ENCODE data around the gene KCNG4. TPM values are rescaled to one million over a fixed set of nuclear protein-coding genes. Genes with fewer than 3 reads are reported as not detected.

KCNG4 gene
- total RNA-seq, 2 experiments from 2014 or later: not detected

DNA sequence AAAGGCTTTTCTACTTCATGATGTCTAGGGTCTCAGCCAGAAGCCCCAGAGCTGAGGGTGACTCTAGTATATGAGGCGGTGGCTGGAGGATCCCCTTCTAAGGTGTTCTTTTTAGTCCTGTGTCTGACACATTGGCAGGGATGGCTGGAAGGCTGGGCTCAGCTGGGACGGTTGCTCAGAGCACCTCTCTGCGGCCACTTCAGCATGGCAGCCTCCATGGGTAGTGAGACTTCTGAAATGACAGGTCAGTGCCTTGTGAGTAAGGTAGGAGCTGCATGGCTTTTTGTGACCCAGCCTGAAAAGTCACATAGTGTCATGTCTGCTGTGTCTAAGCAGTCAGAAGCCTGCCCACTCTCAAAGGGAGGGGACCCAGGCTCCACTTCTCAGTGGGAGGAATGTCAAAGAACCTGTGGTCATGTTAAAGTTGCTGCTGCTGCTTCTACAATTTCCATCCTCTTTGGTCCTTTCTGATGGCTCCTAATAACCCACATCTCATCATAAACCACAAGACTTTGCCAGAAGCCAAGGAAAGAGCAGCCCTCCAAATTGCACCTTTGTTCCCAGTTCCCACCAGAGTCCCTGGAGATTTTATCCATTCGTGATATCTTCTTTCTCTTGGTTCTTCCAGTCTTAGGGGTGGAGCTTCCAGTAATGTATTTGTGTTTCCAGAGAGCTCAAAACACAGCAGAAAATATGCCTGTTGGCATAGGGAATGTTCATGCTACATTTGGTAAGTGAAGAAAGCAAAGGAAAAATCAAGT lies 15.4 kb upstream of the KCNG4 start:
- Mint-ChIP-seq H3K36me3 (no peaks in the 10 kb centered on the region), H3K9me3 (peaks cover 2% of the 10 kb centered on the region), H3K4me1 (no peaks in the 10 kb centered on the region), H3K4me3 (no peak overlapping the region), H3K27me3 (peaks cover 31% of the 10 kb centered on the region), H3K27ac (no peak overlapping the region)
- POLR2A ChIA-PET: no interaction called here
- no peak for DNase-seq
- ATAC-seq (ENCODE audit: low read depth): no peak

DNA sequence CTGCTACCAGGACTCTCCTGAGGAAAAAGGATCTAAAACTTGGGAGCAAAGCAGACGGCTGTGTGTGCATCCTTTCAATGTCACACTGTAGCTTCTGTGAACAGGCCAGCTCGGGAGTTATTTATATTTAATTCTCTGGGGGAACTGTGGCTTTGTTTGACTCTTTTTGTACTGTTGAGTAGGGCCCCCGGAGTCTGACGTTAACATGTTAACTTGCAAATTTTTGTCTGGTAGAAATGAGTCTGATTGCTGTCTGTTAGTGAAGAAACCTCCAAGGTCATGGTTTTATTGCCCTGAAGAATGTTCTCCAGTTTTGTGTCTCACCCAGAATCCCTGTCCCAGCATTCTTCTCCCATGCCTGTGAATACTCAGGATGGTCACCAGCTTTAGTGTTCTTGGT lies 14.2 kb upstream of the KCNG4 start:
- Mint-ChIP-seq H3K36me3 (no peaks in the 10 kb centered on the region), H3K4me1 (no peaks in the 10 kb centered on the region), H3K9me3 (peaks cover 2% of the 10 kb centered on the region), H3K27ac (no peak overlapping the region), H3K4me3 (no peak overlapping the region), H3K27me3 (peaks cover 26% of the 10 kb centered on the region)
- ATAC-seq (ENCODE audit: low read depth): no peak
- POLR2A ChIA-PET: no interaction called here
- no peak for DNase-seq

DNA sequence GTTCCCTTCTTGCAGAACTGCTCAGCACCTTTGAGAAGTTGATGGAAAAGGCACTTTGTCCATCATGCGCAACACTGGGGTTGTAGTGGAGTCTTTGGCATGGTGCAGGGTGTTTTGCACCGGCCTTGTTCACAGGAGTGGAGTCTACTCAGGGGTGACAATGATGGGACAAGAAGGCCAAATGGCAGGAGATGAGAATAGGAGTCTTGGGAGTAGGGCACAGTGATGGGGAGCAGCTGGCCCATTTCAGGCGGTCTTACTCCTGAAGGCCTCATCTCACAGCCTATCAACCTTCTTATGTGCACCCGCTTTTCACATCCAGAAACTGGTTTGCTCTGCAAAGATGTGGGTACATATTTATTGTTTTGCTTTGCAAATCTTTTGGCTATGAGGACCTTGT lies 13.4 kb upstream of the KCNG4 start:
- Mint-ChIP-seq H3K27me3 (peaks cover 25% of the 10 kb centered on the region), H3K36me3 (no peaks in the 10 kb centered on the region), H3K9me3 (peaks cover 2% of the 10 kb centered on the region), H3K4me3 (no peak overlapping the region), H3K4me1 (no peaks in the 10 kb centered on the region), H3K27ac (no peak overlapping the region)
- DNase-seq (no peak), ATAC-seq (ENCODE audit: low read depth) (no peak)
- POLR2A ChIA-PET: no interaction called here

DNA sequence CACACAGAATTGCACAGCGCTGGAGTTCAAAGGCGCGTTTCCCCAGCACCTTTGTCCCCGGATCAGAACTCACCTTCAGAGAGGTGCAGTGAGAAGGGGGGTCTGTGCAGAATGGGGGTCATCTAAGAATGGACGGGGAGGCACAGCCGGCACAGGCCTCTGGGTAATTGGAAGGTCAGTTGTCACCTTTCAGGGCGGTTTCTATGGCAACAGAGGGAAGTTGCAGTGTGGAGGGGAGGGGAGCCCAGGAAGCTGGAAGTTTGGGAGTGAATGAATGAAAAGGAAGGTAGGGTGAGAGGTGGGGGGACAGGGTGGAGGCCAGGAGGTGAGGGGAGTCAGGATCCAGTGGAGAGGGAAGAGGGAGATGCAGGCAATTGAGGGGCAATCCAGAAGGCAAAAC lies 12.4 kb upstream of the KCNG4 start:
- POLR2A ChIA-PET: no interaction called here
- no peak for DNase-seq
- Mint-ChIP-seq H3K9me3 (peaks cover 2% of the 10 kb centered on the region), H3K4me1 (no peaks in the 10 kb centered on the region), H3K27me3 (peaks cover 21% of the 10 kb centered on the region), H3K4me3 (no peak overlapping the region), H3K36me3 (no peaks in the 10 kb centered on the region), H3K27ac (no peak overlapping the region)
- no peak for ATAC-seq (ENCODE audit: low read depth)

DNA sequence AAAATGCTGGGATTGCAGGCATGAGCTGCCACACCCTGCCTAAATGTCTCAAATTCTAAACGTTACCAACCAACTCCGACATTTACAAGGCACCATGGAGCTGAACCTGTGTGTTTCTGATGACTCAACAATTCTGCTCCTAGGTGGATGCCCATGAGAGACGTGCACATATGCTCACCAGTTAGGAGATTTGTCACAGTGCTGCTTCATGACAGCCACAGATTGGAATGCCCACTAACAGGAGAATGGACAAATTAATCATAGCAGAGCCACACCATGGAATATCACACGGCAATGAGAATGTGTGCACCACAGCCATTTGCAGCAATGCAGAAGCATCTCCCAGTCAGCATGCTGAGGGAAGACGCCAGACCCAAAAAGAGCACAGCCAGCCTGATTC lies 8.0 kb upstream of the KCNG4 start:
- no peak for DNase-seq
- Mint-ChIP-seq H3K4me3 (no peak overlapping the region), H3K9me3 (no peaks in the 10 kb centered on the region), H3K27me3 (peaks cover 14% of the 10 kb centered on the region), H3K27ac (no peak overlapping the region), H3K36me3 (no peaks in the 10 kb centered on the region), H3K4me1 (no peaks in the 10 kb centered on the region)
- no peak for ATAC-seq (ENCODE audit: low read depth)
- POLR2A ChIA-PET: no interaction called here

DNA sequence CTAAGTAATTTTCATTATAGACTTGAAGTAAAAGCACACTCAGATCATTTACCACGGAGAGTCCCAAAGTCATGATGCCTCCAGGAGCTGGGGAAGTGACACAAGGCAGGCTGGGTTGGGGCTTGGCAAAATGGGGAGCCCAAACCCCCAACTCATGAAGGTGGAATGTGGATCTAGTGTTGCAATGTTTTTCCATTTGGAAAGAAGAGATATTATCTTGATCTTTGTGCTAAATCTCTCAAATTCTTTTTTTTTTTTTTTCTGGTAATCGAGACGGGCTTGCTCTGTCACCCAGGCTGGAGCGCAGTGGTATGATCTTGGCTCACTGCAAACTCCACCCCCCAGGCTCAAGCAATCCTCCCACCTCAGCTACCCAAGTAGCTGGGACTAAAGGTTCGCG lies 7.5 kb upstream of the KCNG4 start:
- no peaks in the 10 kb centered on the region for H3K36me3 Mint-ChIP-seq
- ATAC-seq (ENCODE audit: low read depth): no peak
- H3K9me3 Mint-ChIP-seq: no peaks in the 10 kb centered on the region
- no peak overlapping the region for H3K27ac Mint-ChIP-seq
- no peak for DNase-seq
- POLR2A ChIA-PET: no interaction called here
- H3K4me3 Mint-ChIP-seq: no peak overlapping the region
- peaks cover 11% of the 10 kb centered on the region for H3K27me3 Mint-ChIP-seq
- H3K4me1 Mint-ChIP-seq: no peaks in the 10 kb centered on the region

DNA sequence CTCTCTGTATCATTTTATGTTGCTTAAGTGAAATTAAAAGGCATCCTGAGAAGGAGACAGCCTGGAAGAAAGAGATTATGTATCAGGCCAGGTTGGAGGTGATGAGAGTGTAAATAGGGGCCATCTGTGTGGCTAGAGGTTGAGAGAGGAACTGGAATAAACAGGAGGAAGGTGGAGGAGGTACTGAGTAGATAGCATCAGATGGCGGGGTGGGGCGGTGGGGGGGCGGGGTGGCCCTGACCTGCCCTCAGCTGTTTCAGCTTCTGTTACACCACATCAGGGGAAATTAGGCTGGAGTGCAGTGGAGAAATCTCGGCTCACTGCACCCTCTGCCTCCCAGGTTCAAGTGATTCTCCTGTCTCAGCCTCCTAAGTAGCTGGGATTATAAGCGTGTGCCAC lies 6.9 kb upstream of the KCNG4 start:
- Mint-ChIP-seq H3K27me3 (peaks cover 10% of the 10 kb centered on the region), H3K4me3 (no peak overlapping the region), H3K4me1 (no peaks in the 10 kb centered on the region), H3K36me3 (no peaks in the 10 kb centered on the region), H3K27ac (no peak overlapping the region), H3K9me3 (no peaks in the 10 kb centered on the region)
- DNase-seq (no peak), ATAC-seq (ENCODE audit: low read depth) (no peak)
- POLR2A ChIA-PET: no interaction called here

DNA sequence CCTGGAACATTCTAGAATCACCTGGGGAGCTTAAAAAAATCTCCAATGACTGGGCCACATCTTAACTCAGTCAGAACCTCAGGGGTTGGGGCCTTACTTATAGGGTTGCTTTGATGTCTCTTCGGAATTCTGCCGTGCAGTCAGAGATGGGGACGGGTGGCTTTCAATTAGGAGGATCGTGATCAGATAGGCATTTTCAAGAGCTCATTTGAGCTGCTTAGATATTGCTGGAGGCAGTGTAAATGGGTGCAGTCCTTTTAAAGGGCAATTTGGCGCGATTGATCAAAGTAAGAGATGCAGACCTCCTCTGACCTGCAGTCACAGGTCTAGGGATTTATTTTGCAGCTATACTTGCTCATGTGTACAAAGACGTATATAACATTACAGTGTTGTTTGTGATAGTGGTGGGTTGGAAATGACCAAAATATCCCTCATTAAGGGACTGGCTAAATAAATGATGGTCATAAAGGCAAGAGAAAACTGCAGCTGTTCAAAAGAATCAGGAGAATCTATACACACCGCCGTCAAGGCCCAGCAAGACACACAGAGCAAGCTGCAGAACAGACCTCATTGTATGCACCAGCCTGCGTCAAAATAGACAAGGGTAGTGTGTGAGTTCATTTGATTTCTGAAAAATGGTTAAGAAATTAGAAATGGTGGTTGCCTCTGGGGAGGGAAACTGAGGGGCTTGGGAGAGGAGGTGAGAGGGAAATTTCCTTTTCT lies 6.3 kb upstream of the KCNG4 start:
- no peak overlapping the region for H3K4me3 Mint-ChIP-seq
- no peak overlapping the region for H3K27ac Mint-ChIP-seq
- H3K4me1 Mint-ChIP-seq: no peaks in the 10 kb centered on the region
- ATAC-seq (ENCODE audit: low read depth): no peak
- H3K27me3 Mint-ChIP-seq: peaks cover 14% of the 10 kb centered on the region
- no peaks in the 10 kb centered on the region for H3K9me3 Mint-ChIP-seq
- no peak for DNase-seq
- no peaks in the 10 kb centered on the region for H3K36me3 Mint-ChIP-seq
- POLR2A ChIA-PET: no interaction called here

DNA sequence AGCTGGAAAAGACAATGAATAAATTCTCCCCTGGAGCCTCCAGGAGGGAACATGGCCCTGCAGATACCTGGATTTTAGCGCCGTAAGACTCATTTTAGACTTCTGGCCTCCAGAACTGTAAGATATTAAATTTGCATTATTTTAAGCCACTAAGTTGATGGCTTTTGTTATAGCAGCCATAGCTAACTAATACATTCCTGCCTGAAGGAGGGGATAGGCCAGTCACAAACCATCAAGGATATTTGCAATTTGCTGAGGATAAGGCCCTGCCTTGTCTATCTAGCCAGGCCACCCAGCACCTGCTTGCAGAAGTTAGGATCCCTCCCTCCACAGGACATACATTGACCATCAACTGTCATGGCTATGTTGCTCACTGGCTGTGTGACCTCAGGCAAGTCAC lies 4.9 kb upstream of the KCNG4 start:
- H3K36me3 Mint-ChIP-seq: no peaks in the 10 kb centered on the region
- H3K27ac Mint-ChIP-seq: no peak overlapping the region
- ATAC-seq (ENCODE audit: low read depth) (no peak), DNase-seq (no peak)
- H3K9me3 Mint-ChIP-seq: no peaks in the 10 kb centered on the region
- peaks cover 19% of the 10 kb centered on the region for H3K27me3 Mint-ChIP-seq
- no peak overlapping the region for H3K4me3 Mint-ChIP-seq
- H3K4me1 Mint-ChIP-seq: no peaks in the 10 kb centered on the region
- POLR2A ChIA-PET: no interaction called here

DNA sequence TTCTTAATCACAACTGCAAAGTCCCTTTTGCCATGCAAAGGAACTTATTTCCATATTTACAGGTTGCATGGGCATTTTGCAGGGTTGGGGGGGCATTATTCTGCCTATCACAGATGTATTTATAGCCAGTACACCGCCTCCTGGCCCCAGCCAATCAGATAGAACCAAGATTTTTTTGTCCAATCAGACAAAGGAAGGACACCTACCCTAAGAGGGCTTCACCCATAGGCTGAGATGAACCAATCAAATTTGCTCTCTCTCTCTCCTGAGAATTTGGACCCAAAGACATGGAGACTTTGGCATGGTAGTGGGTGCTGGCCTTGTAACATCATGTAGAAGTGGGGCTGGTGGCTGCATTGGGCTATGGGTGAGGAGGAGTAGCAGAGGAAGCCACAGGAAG lies 3.9 kb upstream of the KCNG4 start:
- H3K36me3 Mint-ChIP-seq: no peaks in the 10 kb centered on the region
- POLR2A ChIA-PET: no interaction called here
- no peak for ATAC-seq (ENCODE audit: low read depth)
- no peaks in the 10 kb centered on the region for H3K9me3 Mint-ChIP-seq
- H3K27me3 Mint-ChIP-seq: peaks cover 29% of the 10 kb centered on the region
- no peaks in the 10 kb centered on the region for H3K4me1 Mint-ChIP-seq
- no peak overlapping the region for H3K27ac Mint-ChIP-seq
- no peak overlapping the region for H3K4me3 Mint-ChIP-seq
- DNase-seq: no peak

DNA sequence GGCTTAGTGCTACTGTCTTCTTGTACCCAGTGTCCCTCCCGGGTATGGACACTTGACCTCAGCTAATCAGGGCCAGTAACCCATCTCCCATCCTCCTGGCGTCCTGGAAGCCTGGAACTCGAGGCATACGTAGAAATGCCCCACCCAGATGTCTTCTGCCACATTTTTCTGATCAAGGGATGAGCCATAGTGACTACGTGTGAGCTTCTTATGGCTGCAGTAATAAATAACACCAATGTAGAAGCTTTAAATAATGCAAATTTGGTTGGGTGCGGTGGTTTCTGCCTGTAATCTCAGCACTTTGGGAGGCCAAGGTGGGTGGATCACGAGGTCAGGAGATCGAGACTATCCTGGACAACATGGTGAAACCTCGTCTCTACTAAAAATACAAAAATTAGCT lies 3.0 kb upstream of the KCNG4 start:
- Mint-ChIP-seq H3K4me3 (no peak overlapping the region), H3K36me3 (no peaks in the 10 kb centered on the region), H3K9me3 (no peaks in the 10 kb centered on the region), H3K4me1 (no peaks in the 10 kb centered on the region), H3K27ac (no peak overlapping the region), H3K27me3 (peaks cover 31% of the 10 kb centered on the region)
- DNase-seq: no peak
- POLR2A ChIA-PET: no interaction called here
- no peak for ATAC-seq (ENCODE audit: low read depth)

DNA sequence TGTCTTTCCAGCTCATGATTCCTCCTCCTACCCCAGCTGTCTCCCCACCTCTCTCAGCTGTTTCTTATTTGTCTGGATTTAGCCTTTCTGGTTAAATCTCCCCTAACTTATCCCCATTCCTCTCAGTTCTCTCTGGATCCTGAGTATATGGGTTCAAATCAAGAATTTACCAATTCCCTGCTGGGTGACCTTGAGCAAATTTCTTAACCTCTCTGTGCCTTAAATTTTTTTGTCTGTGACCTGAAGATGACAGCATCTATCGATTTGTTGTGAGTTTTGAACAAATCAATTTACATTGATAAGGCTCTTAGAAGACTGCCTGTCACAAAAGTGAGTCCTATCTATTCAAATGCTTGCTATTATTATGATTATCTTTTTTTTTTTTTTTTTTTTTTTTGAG lies 2.0 kb upstream of the KCNG4 start:
- ATAC-seq (ENCODE audit: low read depth) (no peak), DNase-seq (no peak)
- Mint-ChIP-seq H3K4me1 (no peaks in the 10 kb centered on the region), H3K27me3 (peaks cover 31% of the 10 kb centered on the region), H3K36me3 (no peaks in the 10 kb centered on the region), H3K4me3 (no peak overlapping the region), H3K9me3 (no peaks in the 10 kb centered on the region), H3K27ac (no peak overlapping the region)
- POLR2A ChIA-PET: no interaction called here

DNA sequence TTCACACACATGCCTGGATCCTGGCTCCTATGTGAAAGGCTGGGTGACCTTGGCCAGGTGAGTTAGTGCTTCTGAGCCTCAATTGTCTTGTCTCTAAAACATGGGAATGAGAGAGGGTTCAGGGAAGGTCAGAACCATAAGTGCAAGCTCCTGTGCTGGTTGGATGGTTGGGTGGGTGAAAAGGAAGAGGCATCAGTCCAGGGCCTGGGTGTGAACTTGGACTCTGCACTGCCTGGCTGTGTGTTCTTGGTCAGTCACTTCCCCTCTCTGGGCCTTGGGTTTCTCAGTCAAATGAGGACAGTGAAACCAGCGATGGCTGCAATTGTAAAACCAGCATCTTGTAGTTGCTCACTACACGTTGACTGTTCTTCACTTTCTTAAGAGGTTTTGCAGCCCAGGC lies 643 bp upstream of the KCNG4 start:
- Mint-ChIP-seq H3K4me1 (no peaks in the 10 kb centered on the region), H3K4me3 (no peak overlapping the region), H3K27me3 (peaks cover 31% of the 10 kb centered on the region), H3K27ac (no peak overlapping the region), H3K36me3 (no peaks in the 10 kb centered on the region), H3K9me3 (no peaks in the 10 kb centered on the region)
- no peak for DNase-seq
- POLR2A ChIA-PET: interaction anchor here (0.7 kb wide), 1 partner anchor 103 kb away, joined by 3 read pairs; no protein-coding TSS in a partner anchor
- ATAC-seq (ENCODE audit: low read depth): no peak

DNA sequence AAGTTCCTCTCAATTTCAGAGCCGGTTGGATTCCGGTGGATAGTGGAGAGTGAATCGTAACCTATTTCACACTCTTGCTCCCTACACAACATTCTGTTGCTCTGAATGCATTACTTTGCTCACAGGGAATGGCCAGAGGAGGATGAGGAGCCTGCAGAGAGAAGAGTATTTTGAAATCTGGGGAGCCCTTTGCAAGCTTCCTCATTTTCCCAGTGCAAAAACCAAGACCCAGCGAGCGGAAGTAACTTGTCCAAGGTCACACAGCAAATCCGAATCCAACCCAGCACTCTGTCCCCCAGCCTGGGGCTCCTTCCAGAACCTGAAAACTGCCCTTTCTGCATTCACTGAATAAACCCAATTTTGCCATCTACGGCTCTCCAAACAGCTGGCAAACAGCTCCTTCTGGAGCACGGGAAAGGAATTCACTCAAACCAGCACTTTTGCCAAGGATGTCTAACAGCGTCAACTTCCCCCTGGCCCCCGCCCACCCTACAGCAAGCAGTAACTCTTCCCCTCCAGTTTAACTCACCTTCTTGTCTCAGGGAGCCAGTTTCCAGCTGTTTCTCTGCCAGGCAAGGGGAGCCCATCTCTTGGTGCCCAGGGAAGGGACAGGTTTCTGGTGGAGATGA lies 557 bp downstream of the KCNG4 start:
- DNase-seq: no peak
- POLR2A ChIA-PET: no interaction called here
- Mint-ChIP-seq H3K4me3 (no peak overlapping the region), H3K27me3 (peaks cover 34% of the 10 kb centered on the region), H3K4me1 (no peaks in the 10 kb centered on the region), H3K9me3 (no peaks in the 10 kb centered on the region), H3K36me3 (no peaks in the 10 kb centered on the region), H3K27ac (no peak overlapping the region)
- ATAC-seq (ENCODE audit: low read depth): no peak
